ENCODE results near the gene CERT1.

Gene CERT1

DNA sequence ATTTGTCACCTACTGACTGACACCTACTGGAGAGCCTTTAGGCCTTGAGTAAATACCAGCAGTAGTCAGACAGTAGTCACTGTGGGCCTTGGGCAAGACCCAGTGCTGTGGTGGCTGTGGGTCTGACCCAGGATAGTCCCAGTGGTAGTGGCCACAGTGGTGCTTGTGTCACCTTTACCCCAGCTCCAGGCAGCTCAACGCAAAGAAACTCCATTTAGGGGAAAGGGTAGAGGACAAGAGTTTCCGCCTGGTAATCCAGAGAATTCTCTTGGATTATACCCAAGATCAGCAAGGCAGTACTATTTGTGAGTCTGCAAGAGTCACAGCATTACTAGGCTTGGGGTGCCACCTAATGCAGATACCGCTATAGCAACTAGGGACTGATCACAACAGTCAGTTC lies 28.9 kb downstream of the CERT1 start:
- no peak for TF ChIP-seq CTCF (IDR thresholded peaks at IDR 0.05; ENCODE audit: low read depth, low read length)
- no peak overlapping the region for H3K4me3 ChIP-seq (replicated peaks in 1 of 2; ENCODE audit: low read depth in 2 of 2, low read length in 2 of 2)
- peak in 1 of 2 donors; percentile 52 for DNase-seq (ENCODE audit: low read depth in 2 of 2)

GRCh38 chr5:75481024-75481423 lies 30.4 kb downstream of the CERT1 start:
- TF ChIP-seq CTCF (IDR thresholded peaks at IDR 0.05; ENCODE audit: low read depth, low read length): no peak
- H3K4me3 ChIP-seq (replicated peaks in 1 of 2; ENCODE audit: low read depth in 2 of 2, low read length in 2 of 2): no peak overlapping the region
- DNase-seq (ENCODE audit: low read depth in 2 of 2): no peak

DNA sequence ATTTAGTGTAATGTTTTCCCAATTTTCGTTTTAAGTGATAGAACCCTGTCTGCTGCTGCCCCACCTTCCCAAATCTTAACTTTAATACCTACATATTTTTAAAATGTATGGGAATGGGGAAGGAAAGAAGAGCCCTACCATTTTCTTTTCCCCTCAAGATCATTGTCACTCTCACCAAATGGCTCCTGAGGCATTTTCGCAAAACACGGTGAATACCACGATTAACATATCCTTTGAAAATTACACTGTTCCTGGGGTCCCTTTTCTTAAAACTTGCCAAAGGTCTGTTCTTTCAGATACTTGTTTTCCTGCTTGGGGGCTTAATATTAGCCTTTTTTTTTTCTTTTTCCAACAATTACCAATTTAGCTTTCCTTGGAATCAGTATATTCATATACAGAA lies 36.1 kb downstream of the CERT1 start:
- TF ChIP-seq CTCF (IDR thresholded peaks at IDR 0.05; ENCODE audit: low read depth, low read length): no peak
- H3K4me3 ChIP-seq (replicated peaks in 1 of 2; ENCODE audit: low read depth in 2 of 2, low read length in 2 of 2): no peak overlapping the region
- no peak for DNase-seq (ENCODE audit: low read depth in 2 of 2)

DNA sequence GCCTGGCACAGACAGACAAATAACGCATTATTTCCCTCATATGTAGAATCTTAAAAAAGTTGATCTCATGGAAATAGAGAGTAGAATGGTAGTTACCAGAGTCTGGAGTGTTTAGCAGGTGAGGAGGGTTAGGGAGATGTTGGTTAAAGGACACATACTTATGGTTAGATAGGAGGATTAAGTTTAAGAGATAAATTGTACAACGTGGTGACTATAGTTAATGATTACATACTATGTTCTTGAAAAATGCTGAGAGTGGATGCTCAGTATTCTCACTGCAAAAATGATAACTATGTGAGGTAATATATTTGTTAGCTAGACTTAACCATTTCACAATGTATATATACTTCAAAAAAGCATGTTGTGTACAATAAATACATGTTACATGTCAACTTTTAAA lies 38.0 kb downstream of the CERT1 start:
- TF ChIP-seq CTCF (IDR thresholded peaks at IDR 0.05; ENCODE audit: low read depth, low read length): no peak
- DNase-seq (ENCODE audit: low read depth in 2 of 2): no peak
- no peak overlapping the region for H3K4me3 ChIP-seq (replicated peaks in 1 of 2; ENCODE audit: low read depth in 2 of 2, low read length in 2 of 2)

- no peak for TF ChIP-seq CTCF (IDR thresholded peaks at IDR 0.05; ENCODE audit: low read depth, low read length)
- no peak overlapping the region for H3K4me3 ChIP-seq (replicated peaks in 1 of 2; ENCODE audit: low read depth in 2 of 2, low read length in 2 of 2)
- no peak for DNase-seq (ENCODE audit: low read depth in 2 of 2)
Observed at GRCh38 chr5:75472973-75473372, 38.5 kb downstream of the CERT1 start.

DNA sequence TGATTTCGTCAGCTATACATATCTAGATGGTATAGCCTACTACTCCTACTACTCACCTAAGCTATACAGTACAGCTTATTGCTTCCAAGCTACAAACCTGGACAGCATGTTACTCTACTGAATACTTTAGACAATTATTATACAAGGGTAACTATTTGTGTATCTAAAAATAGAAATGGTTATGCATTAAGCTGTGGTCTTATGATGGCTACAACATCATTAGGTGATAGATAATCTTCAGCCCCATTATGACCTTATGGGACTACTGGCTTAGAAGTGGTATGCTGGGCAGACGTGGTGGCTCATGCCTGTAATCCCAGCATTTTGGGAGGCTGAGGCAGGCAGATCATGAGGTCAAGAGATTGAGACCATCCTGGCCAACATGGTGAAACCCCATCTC lies 40.2 kb downstream of the CERT1 start:
- H3K4me3 ChIP-seq (replicated peaks in 1 of 2; ENCODE audit: low read depth in 2 of 2, low read length in 2 of 2): no peak overlapping the region
- DNase-seq (ENCODE audit: low read depth in 2 of 2): no peak
- TF ChIP-seq CTCF (IDR thresholded peaks at IDR 0.05; ENCODE audit: low read depth, low read length): no peak

DNA sequence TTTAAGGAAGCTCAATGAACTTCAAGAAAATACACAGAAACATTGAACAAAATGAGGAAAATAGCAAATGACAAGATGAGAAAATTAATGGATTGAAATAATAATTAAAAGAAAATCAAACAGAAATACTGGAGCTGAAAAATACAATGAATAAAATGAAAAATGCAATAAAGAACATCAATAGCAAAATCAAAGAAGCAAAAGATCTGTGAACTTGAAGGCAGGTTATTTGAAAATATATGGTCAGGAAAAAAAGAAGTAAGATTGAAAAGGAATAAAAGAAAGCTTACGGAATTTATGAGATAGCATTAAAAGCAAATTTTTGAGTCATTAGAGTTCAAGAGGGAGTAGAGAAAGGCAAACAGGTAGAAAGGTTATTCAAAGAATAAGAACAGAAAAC lies 42.4 kb downstream of the CERT1 start:
- TF ChIP-seq CTCF (IDR thresholded peaks at IDR 0.05; ENCODE audit: low read depth, low read length): no peak
- no peak for DNase-seq (ENCODE audit: low read depth in 2 of 2)
- H3K4me3 ChIP-seq (replicated peaks in 1 of 2; ENCODE audit: low read depth in 2 of 2, low read length in 2 of 2): no peak overlapping the region
